ENCODE data around the gene FKRP. TPM values are rescaled to one million over a fixed set of nuclear protein-coding genes. Genes with fewer than 3 reads are reported as not detected.

The FKRP gene
- total RNA-seq, 1 experiment from 2014 or later: 24.1 TPM

DNA sequence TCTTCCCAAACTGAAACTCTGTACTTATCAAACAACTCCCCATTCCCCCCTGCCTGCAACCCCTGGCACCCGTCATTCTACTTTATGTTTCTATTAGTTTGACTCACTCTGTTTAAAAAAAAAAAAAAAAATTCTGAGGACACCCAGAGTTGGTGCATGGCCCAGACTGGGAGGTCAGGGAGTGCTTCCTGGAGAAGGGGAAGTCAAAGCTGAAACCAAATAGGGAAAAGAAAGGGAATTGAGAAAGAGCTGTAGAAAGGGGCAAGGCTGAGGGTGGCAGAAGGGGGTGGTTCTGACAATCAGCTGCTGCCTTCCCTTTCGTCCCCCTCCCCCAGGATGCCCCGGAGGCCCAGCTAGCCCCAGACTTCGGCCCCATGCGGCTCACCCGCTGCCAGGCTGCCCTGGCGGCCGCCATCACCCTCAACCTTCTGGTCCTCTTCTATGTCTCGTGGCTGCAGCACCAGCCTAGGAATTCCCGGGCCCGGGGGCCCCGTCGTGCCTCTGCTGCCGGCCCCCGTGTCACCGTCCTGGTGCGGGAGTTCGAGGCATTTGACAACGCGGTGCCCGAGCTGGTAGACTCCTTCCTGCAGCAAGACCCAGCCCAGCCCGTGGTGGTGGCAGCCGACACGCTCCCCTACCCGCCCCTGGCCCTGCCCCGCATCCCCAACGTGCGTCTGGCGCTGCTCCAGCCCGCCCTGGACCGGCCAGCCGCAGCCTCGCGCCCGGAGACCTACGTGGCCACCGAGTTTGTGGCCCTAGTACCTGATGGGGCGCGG, 9.4 kb downstream of the FKRP start:
- Mint-ChIP-seq H3K4me1 (peaks cover 9% of the 10 kb centered on the region), H3K27me3 (ENCODE audit: low read depth) (no peaks in the 10 kb centered on the region; the same call in 1 of the 2 replicates), H3K36me3 (peaks cover 13% of the 10 kb centered on the region), H3K4me3 (no peak overlapping the region), H3K27ac (no peak overlapping the region), H3K9me3 (no peaks in the 10 kb centered on the region)
- TF ChIP-seq, protein P1, sequence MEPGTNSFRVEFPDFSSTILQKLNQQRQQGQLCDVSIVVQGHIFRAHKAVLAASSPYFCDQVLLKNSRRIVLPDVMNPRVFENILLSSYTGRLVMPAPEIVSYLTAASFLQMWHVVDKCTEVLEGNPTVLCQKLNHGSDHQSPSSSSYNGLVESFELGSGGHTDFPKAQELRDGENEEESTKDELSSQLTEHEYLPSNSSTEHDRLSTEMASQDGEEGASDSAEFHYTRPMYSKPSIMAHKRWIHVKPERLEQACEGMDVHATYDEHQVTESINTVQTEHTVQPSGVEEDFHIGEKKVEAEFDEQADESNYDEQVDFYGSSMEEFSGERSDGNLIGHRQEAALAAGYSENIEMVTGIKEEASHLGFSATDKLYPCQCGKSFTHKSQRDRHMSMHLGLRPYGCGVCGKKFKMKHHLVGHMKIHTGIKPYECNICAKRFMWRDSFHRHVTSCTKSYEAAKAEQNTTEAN (CRISPR knock-in tag; IDR thresholded peaks at IDR 0.05): no peak
- TF ChIP-seq, protein P2, sequence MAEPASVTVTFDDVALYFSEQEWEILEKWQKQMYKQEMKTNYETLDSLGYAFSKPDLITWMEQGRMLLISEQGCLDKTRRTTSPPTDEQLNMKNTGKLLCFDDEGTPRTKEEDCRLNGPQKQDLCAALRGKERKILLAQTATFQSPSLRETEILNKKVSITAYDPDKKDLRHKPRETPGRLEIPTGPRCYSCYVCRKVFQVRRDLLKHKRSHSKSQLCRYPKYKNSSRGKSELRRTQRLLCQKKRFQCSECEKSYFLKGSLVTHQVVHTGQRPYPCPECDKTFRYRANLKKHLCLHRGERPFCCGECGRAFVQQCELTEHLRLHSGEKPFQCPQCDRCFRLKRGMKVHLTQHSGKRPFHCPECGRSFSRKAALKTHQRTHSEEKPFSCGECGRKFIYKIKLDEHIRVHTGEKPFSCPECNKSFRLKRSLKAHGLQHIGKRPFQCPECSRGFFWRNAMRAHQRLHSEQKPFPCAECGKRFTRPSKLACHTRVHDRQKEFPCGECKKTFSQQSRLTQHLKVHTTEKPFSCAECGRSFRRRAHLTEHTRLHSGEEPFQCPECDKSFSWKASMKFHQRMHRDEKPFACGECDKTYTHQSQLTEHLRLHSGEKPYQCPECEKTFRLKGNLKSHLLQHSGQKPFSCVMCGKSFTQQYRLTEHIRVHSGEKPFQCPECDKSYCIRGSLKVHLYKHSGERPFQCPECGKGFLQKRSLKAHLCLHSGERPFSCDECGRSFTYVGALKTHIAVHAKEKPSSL (CRISPR knock-in tag; conservative IDR thresholded peaks at IDR 0.05): no peak
- TF ChIP-seq GABPB1 (CRISPR knock-in tag; IDR thresholded peaks at IDR 0.05) (no peak), ELF4 (CRISPR knock-in tag; IDR thresholded peaks at IDR 0.05; ENCODE audit: low read depth) (no peak), HMGA2 (CRISPR knock-in tag; IDR thresholded peaks at IDR 0.05) (no peak), NFE2L1 (CRISPR knock-in tag; IDR thresholded peaks at IDR 0.05) (no peak), TP53 (CRISPR knock-in tag; IDR thresholded peaks at IDR 0.05) (no peak), GTF2I (CRISPR knock-in tag; conservative IDR thresholded peaks at IDR 0.05) (no peak), RORB (CRISPR knock-in tag; IDR thresholded peaks at IDR 0.05) (no peak), ZNF423 (CRISPR knock-in tag; IDR thresholded peaks at IDR 0.05) (no peak), ZNF263 (CRISPR knock-in tag; IDR thresholded peaks at IDR 0.05; ENCODE audit: low read depth) (no peak)
- TF ChIP-seq, protein P3, sequence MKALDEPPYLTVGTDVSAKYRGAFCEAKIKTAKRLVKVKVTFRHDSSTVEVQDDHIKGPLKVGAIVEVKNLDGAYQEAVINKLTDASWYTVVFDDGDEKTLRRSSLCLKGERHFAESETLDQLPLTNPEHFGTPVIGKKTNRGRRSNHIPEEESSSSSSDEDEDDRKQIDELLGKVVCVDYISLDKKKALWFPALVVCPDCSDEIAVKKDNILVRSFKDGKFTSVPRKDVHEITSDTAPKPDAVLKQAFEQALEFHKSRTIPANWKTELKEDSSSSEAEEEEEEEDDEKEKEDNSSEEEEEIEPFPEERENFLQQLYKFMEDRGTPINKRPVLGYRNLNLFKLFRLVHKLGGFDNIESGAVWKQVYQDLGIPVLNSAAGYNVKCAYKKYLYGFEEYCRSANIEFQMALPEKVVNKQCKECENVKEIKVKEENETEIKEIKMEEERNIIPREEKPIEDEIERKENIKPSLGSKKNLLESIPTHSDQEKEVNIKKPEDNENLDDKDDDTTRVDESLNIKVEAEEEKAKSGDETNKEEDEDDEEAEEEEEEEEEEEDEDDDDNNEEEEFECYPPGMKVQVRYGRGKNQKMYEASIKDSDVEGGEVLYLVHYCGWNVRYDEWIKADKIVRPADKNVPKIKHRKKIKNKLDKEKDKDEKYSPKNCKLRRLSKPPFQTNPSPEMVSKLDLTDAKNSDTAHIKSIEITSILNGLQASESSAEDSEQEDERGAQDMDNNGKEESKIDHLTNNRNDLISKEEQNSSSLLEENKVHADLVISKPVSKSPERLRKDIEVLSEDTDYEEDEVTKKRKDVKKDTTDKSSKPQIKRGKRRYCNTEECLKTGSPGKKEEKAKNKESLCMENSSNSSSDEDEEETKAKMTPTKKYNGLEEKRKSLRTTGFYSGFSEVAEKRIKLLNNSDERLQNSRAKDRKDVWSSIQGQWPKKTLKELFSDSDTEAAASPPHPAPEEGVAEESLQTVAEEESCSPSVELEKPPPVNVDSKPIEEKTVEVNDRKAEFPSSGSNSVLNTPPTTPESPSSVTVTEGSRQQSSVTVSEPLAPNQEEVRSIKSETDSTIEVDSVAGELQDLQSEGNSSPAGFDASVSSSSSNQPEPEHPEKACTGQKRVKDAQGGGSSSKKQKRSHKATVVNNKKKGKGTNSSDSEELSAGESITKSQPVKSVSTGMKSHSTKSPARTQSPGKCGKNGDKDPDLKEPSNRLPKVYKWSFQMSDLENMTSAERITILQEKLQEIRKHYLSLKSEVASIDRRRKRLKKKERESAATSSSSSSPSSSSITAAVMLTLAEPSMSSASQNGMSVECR (CRISPR knock-in tag; IDR thresholded peaks at IDR 0.05; ENCODE audit: borderline replicate concordance): no peak
- TF ChIP-seq, protein P4, sequence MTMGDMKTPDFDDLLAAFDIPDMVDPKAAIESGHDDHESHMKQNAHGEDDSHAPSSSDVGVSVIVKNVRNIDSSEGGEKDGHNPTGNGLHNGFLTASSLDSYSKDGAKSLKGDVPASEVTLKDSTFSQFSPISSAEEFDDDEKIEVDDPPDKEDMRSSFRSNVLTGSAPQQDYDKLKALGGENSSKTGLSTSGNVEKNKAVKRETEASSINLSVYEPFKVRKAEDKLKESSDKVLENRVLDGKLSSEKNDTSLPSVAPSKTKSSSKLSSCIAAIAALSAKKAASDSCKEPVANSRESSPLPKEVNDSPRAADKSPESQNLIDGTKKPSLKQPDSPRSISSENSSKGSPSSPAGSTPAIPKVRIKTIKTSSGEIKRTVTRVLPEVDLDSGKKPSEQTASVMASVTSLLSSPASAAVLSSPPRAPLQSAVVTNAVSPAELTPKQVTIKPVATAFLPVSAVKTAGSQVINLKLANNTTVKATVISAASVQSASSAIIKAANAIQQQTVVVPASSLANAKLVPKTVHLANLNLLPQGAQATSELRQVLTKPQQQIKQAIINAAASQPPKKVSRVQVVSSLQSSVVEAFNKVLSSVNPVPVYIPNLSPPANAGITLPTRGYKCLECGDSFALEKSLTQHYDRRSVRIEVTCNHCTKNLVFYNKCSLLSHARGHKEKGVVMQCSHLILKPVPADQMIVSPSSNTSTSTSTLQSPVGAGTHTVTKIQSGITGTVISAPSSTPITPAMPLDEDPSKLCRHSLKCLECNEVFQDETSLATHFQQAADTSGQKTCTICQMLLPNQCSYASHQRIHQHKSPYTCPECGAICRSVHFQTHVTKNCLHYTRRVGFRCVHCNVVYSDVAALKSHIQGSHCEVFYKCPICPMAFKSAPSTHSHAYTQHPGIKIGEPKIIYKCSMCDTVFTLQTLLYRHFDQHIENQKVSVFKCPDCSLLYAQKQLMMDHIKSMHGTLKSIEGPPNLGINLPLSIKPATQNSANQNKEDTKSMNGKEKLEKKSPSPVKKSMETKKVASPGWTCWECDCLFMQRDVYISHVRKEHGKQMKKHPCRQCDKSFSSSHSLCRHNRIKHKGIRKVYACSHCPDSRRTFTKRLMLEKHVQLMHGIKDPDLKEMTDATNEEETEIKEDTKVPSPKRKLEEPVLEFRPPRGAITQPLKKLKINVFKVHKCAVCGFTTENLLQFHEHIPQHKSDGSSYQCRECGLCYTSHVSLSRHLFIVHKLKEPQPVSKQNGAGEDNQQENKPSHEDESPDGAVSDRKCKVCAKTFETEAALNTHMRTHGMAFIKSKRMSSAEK (CRISPR knock-in tag; IDR thresholded peaks at IDR 0.05; ENCODE audit: borderline replicate concordance): no peak
- TF ChIP-seq, protein P5, sequence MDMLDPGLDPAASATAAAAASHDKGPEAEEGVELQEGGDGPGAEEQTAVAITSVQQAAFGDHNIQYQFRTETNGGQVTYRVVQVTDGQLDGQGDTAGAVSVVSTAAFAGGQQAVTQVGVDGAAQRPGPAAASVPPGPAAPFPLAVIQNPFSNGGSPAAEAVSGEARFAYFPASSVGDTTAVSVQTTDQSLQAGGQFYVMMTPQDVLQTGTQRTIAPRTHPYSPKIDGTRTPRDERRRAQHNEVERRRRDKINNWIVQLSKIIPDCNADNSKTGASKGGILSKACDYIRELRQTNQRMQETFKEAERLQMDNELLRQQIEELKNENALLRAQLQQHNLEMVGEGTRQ (CRISPR knock-in tag; IDR thresholded peaks at IDR 0.05): no peak
- TF ChIP-seq, protein P6, sequence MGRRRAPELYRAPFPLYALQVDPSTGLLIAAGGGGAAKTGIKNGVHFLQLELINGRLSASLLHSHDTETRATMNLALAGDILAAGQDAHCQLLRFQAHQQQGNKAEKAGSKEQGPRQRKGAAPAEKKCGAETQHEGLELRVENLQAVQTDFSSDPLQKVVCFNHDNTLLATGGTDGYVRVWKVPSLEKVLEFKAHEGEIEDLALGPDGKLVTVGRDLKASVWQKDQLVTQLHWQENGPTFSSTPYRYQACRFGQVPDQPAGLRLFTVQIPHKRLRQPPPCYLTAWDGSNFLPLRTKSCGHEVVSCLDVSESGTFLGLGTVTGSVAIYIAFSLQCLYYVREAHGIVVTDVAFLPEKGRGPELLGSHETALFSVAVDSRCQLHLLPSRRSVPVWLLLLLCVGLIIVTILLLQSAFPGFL (CRISPR knock-in tag; IDR thresholded peaks at IDR 0.05; ENCODE audit: borderline replicate concordance): no peak
- DNase-seq (ENCODE audit: low spot score) (no peak), ATAC-seq (no peak)
- ChIA-PET POLR2A (no interaction called here), CTCF (interaction anchor here (0.8 to 2.9 kb wide), 6 partner anchors 15 to 938 kb away, joined by 3 to 24 read pairs (median 6); no protein-coding TSS in a partner anchor)
